ENCODE results near the gene SLC34A1. TPM values are rescaled to one million over a fixed set of nuclear protein-coding genes. Genes with fewer than 3 reads are reported as not detected.
A peak's percentile ranks its signal among the peaks of the same experiment; 100 is the strongest.

SLC34A1 gene
- total RNA-seq, 1 donor from 2014 or later: not detected

GRCh38 chr5:177446200-177447065 lies 62.2 kb downstream of the SLC34A1 start, which contains the start of gene PRR7:
Gene PRR7 (plus strand): TSS chr5:177446814. CDS start chr5:177455068, 8,254 bp downstream.
- DNase-seq: peak; percentile 79
- ATAC-seq (ENCODE audit: poor library complexity): peak; percentile 69
- intact Hi-C loops (cut with DNase I): no loop called here

- no peak for ATAC-seq (ENCODE audit: poor library complexity)
- DNase-seq: no peak
- intact Hi-C loops (cut with DNase I): no loop called here
These were observed 62.9 kb downstream of the SLC34A1 start for GRCh38 chr5:177447066-177447610.

- DNase-seq (no peak), ATAC-seq (ENCODE audit: poor library complexity) (peak; percentile 34)
- intact Hi-C loops (cut with DNase I): no loop called here
These were observed 63.5 kb downstream of the SLC34A1 start for GRCh38 chr5:177447611-177448243.

Other genes with a start within 250 kb of the SLC34A1 start
- 21.2 TPM for gene RAB24, start 80.7 kb upstream of the SLC34A1 start, total RNA-seq
- gene PRELID1, start 80.6 kb upstream of the SLC34A1 start, total RNA-seq: 27.6 TPM
- gene MXD3, start 72.5 kb upstream of the SLC34A1 start, total RNA-seq: 2.5 TPM
- 56.8 TPM for gene LMAN2, start 32.8 kb upstream of the SLC34A1 start, total RNA-seq
- gene RGS14, start 26.5 kb upstream of the SLC34A1 start, total RNA-seq: 2.4 TPM
- not detected for gene PFN3, start 16.2 kb downstream of the SLC34A1 start, total RNA-seq
- gene F12, start 25.1 kb downstream of the SLC34A1 start, total RNA-seq: not detected
- 16.0 TPM for gene GRK6, start 42.2 kb downstream of the SLC34A1 start, total RNA-seq
- 0.59 TPM for gene PRR7, start 62.4 kb downstream of the SLC34A1 start, total RNA-seq
- 24.2 TPM for gene DBN1, start 89.2 kb downstream of the SLC34A1 start, total RNA-seq
- gene PDLIM7, start 113.2 kb downstream of the SLC34A1 start, total RNA-seq: 37.0 TPM
- 4.2 TPM for gene DOK3, start 125.4 kb downstream of the SLC34A1 start, total RNA-seq
- 22.6 TPM for gene DDX41, start 132.5 kb downstream of the SLC34A1 start, total RNA-seq
- 23.2 TPM for gene FAM193B, start 170.1 kb downstream of the SLC34A1 start, total RNA-seq
- gene TMED9, start 207.8 kb downstream of the SLC34A1 start, total RNA-seq: 61.0 TPM
- gene B4GALT7, start 215.7 kb downstream of the SLC34A1 start, total RNA-seq: 12.9 TPM

Data from Right ventricle myocardium superior (tissue), 1 donor.